Vagina (tissue), 2 donors: ENCODE data around the gene PEX26. TPM values are rescaled to one million over a fixed set of nuclear protein-coding genes. Genes with fewer than 3 reads are reported as not detected.

Source experiments
- DNase-seq, 2 donors: peaks; one replicate each; pipeline ENCODE4 v3.0.0-alpha.2; 2017; ENCODE audit errors: extremely low spot score in 2 of 2
- H3K27ac ChIP-seq: fragments of 200-600 bp; sonication (generic); one replicate; pipeline ENCODE4 v1.5.1; 2019
- H3K27me3 ChIP-seq: fragments of 200-600 bp; sonication (generic); one replicate; pipeline ENCODE4 v1.5.1; 2019
- H3K36me3 ChIP-seq, 2 donors: fragments of 200-600 bp; sonication (generic); one replicate each; pipeline ENCODE4 v1.5.1; 2017 to 2019
- H3K4me1 ChIP-seq: fragments of 200-600 bp; sonication (generic); one replicate; pipeline ENCODE4 v1.5.1; 2019
- H3K4me3 ChIP-seq, 2 donors: fragments of 200-600 bp; sonication (generic); 1 replicate in 1 of 2; 2 replicates in 1 of 2; pipeline ENCODE4 v1.5.1; 2016 to 2019
- H3K9me3 ChIP-seq: fragments of 200-600 bp; sonication (generic); one replicate; pipeline ENCODE4 v1.5.1; 2019
- POLR2A ChIP-seq, 2 donors: fragments of 450-650 bp; IDR thresholded peaks; one replicate each; pipeline ENCODE4 v1.6.1; 2017; ENCODE audit warnings: antibody characterized with exemption in 2 of 2, mild to moderate bottlenecking in 2 of 2, moderate library complexity in 2 of 2
- POLR2AphosphoS5 ChIP-seq, 2 donors: sonication (generic); formaldehyde crosslinking; IDR thresholded peaks; one replicate each; pipeline ENCODE4 v1.9.0; 2017; ENCODE audit warnings: antibody characterized with exemption in 2 of 2, mild to moderate bottlenecking in 2 of 2, low read depth in 1 of 2; ENCODE audit not compliant: insufficient read depth in 1 of 2
- intact Hi-C: fragments of 100-400 bp; cut with DNase I; formaldehyde crosslinking; loops from one replicate; pipeline ENCODE4 v1.15.1; 2023
- total RNA-seq: library from RNA; depleted of rRNA; stranded (reverse); fragments of >200 nt; gene quantifications from one replicate; pipeline ENCODE4 v1.2.3, GENCODE V29; 2016
- TF ChIP-seq, protein P1 (sequence below), 3 experiments: fragments of 450-650 bp in 2 of 3; fragments of 200-600 bp in 1 of 3; sonication (generic) in 1 of 3; IDR thresholded peaks; one replicate each; pipeline ENCODE4 v1.5.1; 2017 to 2019; ENCODE audit warnings: antibody characterized with exemption in 3 of 3, mild to moderate bottlenecking in 2 of 3, moderate library complexity in 2 of 3

PEX26 gene
- total RNA-seq, 1 donor from 2014 or later, result 25.5 TPM

DNA sequence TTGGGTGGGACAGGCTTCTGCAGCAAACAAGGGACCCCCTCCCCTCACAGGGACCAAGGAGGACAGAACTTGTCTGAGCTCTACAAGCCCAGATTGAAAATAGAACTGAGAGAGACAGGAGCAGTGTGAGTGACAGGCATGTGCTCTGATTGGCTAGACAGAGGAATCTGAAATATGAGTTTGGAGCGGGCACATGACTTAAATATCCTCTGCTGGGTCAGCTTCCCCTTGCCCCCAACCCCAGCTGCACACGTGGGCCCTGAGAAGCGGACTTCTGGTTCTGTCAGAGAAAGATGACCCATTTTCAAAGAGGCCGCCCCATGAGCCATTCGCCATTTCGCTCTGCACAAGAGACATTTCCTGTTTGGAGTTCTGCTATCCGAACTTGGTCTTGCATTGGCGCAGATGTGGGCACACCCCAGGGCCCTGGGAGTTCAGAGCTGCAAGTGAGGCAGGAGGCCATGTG is 38.1 kb downstream of the PEX26 start:
- Histone ChIP-seq H3K4me1 (peaks cover 8% of the 10 kb centered on the region), H3K9me3 (no peaks in the 10 kb centered on the region), H3K36me3 (no peaks in the 10 kb centered on the region), H3K27ac (no peak overlapping the region), H3K27me3 (no peaks in the 10 kb centered on the region), H3K4me3 (no peak overlapping the region)
- no peak for DNase-seq
- TF ChIP-seq POLR2AphosphoS5 (IDR thresholded peaks at IDR 0.05; ENCODE audit: insufficient read depth in 1 of 2, low read depth in 1 of 2) (no peak), POLR2A (IDR thresholded peaks at IDR 0.05) (no peak)
- TF ChIP-seq, protein P1, sequence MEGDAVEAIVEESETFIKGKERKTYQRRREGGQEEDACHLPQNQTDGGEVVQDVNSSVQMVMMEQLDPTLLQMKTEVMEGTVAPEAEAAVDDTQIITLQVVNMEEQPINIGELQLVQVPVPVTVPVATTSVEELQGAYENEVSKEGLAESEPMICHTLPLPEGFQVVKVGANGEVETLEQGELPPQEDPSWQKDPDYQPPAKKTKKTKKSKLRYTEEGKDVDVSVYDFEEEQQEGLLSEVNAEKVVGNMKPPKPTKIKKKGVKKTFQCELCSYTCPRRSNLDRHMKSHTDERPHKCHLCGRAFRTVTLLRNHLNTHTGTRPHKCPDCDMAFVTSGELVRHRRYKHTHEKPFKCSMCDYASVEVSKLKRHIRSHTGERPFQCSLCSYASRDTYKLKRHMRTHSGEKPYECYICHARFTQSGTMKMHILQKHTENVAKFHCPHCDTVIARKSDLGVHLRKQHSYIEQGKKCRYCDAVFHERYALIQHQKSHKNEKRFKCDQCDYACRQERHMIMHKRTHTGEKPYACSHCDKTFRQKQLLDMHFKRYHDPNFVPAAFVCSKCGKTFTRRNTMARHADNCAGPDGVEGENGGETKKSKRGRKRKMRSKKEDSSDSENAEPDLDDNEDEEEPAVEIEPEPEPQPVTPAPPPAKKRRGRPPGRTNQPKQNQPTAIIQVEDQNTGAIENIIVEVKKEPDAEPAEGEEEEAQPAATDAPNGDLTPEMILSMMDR (IDR thresholded peaks at IDR 0.05), result no peak
- intact Hi-C loops, result no loop called here

DNA sequence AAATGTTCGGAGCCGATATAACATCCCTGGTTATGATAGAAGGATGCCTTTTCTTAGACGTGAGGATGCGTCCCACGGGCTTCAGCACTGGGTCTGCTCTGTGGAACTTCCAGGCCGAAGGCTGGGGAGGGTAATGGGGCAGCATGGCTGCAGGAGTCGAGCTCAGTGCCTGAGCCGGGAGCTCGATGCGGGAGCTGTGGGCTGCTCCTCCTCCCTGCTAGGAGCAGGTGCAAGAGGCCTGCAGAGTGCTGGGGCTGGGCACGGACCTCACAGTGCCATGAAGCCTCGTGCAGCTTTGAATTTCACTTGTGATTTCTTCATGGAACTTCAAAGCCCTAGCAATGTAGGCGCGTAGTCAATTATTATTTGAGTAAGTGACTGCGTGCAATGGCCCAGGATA is 38.8 kb downstream of the PEX26 start:
- intact Hi-C loops, result no loop called here
- TF ChIP-seq, protein P1 (IDR thresholded peaks at IDR 0.05), result no peak
- TF ChIP-seq POLR2AphosphoS5 (IDR thresholded peaks at IDR 0.05; ENCODE audit: insufficient read depth in 1 of 2, low read depth in 1 of 2), result no peak
- TF ChIP-seq POLR2A (IDR thresholded peaks at IDR 0.05), result no peak

DNA sequence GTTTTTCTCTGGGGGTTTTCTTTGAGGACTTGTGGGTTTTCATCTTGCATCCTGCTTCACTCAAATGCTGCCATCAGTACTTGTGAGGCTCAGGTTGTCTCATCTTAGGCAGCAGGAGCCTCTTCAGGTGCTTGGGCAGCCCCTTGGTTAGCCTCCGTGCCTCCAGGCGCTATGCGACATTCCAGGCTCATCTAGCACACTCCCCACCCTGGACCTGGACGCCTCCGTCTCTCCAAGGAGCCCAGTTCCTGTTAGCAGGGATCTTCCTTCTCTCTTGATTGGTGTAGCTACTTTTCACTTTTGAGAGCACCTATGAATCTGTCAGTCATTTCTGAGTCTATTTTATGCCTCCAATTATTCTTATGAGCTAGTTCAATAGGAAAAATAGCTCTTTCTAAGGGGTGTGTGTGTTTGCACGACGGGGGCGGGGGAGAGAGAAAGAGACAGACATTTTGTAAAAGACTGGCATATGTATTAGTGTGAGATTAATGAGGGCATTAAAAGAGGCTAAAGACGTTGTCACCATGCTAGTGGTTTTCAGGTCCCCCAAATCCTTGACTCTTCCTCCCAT is 40.6 kb downstream of the PEX26 start:
- TF ChIP-seq POLR2AphosphoS5 (IDR thresholded peaks at IDR 0.05; ENCODE audit: insufficient read depth in 1 of 2, low read depth in 1 of 2), result no peak
- TF ChIP-seq, protein P1 (IDR thresholded peaks at IDR 0.05), result no peak
- TF ChIP-seq POLR2A (IDR thresholded peaks at IDR 0.05), result no peak
- Histone ChIP-seq H3K27ac (no peak overlapping the region), H3K27me3 (no peaks in the 10 kb centered on the region), H3K9me3 (no peaks in the 10 kb centered on the region), H3K4me1 (no peaks in the 10 kb centered on the region), H3K4me3 (no peak overlapping the region), H3K36me3 (no peaks in the 10 kb centered on the region)
- intact Hi-C loops, result no loop called here
- DNase-seq, result no peak

More for the DNA sequence above, 38.8 kb downstream of the PEX26 start:
- H3K27ac ChIP-seq, result no peak overlapping the region
- H3K36me3 ChIP-seq, result no peaks in the 10 kb centered on the region
- H3K9me3 ChIP-seq, result no peaks in the 10 kb centered on the region
- H3K27me3 ChIP-seq, result no peaks in the 10 kb centered on the region
- no peak for DNase-seq
- H3K4me1 ChIP-seq, result peaks cover 1% of the 10 kb centered on the region
- H3K4me3 ChIP-seq, result no peak overlapping the region

DNA sequence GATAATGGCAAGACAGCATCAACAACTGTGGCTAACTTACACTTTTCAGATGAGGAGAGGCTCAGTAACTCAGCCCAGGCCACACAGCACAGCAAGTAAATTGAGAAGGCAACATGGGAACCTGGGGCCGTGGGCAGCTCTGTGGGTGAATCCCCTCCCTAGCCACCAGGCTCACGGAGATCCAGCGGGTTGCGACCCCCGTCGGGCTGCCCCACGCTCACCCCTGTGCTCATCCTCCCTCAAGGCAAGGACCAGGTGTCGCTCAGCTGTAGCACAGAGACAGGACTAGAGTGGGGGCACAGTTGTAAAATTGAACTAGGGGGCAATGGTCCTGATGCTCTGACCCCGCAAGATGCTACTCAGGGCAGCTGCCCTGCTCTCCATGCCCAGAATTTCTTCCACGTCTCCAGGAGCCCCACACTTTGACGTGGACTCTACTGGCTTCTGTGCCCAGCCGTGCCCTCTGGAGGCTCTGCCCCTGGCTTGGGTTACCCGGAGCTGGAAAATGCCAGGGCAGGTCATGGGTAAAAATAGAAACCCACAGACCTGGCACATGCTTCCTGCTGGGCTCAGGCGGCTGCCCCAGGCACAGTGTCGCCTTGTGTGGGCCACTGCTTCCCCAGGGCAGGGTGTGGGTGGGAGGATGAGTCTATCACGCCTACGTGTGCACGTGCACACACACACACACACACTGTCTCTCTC is 41.8 kb downstream of the PEX26 start:
- H3K4me3 ChIP-seq, result no peak overlapping the region
- TF ChIP-seq, protein P1 (IDR thresholded peaks at IDR 0.05), result no peak
- TF ChIP-seq POLR2A (IDR thresholded peaks at IDR 0.05), result no peak
- TF ChIP-seq POLR2AphosphoS5 (IDR thresholded peaks at IDR 0.05; ENCODE audit: insufficient read depth in 1 of 2, low read depth in 1 of 2), result no peak
- H3K27ac ChIP-seq, result no peak overlapping the region
- no peaks in the 10 kb centered on the region for H3K4me1 ChIP-seq
- no peaks in the 10 kb centered on the region for H3K27me3 ChIP-seq
- DNase-seq, result no peak
- H3K9me3 ChIP-seq, result no peaks in the 10 kb centered on the region
- intact Hi-C loops, result no loop called here
- no peaks in the 10 kb centered on the region for H3K36me3 ChIP-seq

DNA sequence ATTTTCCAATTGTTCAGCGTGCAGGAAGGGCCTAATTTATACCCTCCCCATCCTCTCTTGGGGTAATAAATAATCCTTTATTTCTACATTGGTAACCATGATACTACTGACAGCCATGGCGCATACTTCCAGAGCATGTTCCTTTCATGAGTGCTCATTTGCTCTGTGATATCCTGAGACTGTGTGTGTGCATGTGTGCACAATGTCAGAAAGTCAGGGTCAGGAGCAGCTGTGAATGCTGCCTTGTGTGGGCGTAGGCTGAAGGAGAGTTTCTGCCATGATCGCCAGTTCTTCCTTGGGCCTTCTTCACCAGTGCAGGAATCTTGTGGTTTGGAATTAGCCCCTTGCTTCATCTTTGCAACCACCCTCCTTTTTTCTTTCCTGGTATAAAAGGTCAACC is 43.1 kb downstream of the PEX26 start:
- Histone ChIP-seq H3K9me3 (no peaks in the 10 kb centered on the region), H3K27me3 (no peaks in the 10 kb centered on the region), H3K36me3 (no peaks in the 10 kb centered on the region), H3K4me1 (no peaks in the 10 kb centered on the region), H3K27ac (no peak overlapping the region), H3K4me3 (no peak overlapping the region)
- intact Hi-C loops, result no loop called here
- DNase-seq, result no peak
- no peak for TF ChIP-seq POLR2AphosphoS5 (IDR thresholded peaks at IDR 0.05; ENCODE audit: insufficient read depth in 1 of 2, low read depth in 1 of 2)
- TF ChIP-seq, protein P1 (IDR thresholded peaks at IDR 0.05), result no peak
- no peak for TF ChIP-seq POLR2A (IDR thresholded peaks at IDR 0.05)
